T-helper 1 cell (primary cell): ENCODE results near the gene ALS2CL.

Experiments
- DNase-seq, 5 donors: peaks; one replicate each; pipeline ENCODE4 v3.0.0-alpha.2; 2012 to 2020

Gene ALS2CL

DNA sequence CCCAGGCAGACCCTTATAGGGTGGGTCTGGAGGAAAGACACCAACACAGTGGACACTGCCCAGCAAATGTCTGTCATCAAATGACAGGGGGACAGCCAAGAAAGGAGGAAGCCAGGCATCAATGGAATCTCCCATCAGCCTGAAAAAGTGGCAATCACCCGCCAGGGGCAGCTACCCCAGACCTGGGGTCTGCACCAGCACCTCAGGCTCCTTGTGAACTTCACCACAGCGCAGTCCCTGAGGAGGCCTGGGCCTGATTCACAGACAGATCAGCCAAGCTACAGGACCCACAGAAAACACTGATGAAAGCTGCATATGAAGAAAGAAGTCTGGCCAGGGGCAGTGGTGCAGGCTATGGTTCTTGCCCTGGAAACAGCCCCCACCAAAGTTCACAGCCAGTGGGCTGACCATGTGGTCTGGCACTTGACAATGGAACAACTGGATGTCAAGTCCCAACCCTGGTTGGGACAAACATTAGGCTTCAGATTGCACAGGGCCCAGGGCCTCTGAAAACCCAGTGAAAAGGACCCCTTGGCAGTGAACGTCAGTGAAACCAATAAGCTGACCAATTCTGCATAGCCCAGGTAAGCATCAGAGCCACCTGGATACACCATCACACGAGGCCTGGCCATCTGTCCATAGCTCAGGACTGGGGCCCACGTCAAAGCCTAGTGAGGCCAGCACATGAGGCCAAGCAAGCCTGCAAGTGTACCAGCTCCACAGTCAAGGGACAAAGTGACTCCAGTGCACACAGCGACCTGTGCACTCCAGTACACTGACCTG is 29.1 kb downstream of the ALS2CL start:
- no peak for DNase-seq

GRCh38 chr3:46663591-46664135 is 29.8 kb downstream of the ALS2CL start:
- no peak for DNase-seq

DNA sequence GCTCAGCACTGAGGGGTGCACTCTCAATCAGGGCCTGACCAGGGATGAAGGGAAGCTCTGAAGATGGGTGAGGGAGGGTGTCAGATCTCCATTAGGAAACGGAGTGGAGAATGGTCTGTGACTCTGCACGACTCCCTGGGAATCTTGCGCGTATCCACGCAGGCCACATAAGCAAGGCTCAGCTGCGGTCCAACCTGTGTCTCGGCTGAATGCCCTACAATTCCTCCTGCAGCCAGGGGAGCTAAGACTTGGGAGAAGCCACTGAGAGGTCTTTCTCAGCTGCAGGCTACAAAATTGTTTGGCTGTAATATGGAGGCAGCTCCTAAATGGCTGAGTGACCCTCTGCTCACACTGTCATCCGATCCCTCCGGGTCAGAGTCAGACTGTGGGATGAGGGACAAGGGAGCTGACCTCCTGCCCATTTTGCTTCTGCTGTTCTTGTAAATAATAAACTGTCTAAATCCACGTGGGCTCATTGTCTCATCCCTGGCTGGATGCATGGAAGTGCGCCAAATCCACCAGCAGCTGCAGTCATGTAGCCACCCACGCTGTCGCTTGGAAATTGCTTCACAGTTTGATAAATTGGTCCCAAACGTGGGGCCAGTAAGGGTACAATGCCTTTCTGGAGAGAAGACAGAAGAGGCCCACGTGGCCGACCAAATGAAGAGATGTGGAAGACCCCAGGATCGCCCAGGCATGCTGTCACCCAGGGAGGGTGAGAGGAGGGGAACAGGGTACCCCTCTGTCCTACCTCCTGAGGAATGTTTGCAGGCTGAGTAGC is 30.5 kb downstream of the ALS2CL start:
- no peak for DNase-seq

DNA sequence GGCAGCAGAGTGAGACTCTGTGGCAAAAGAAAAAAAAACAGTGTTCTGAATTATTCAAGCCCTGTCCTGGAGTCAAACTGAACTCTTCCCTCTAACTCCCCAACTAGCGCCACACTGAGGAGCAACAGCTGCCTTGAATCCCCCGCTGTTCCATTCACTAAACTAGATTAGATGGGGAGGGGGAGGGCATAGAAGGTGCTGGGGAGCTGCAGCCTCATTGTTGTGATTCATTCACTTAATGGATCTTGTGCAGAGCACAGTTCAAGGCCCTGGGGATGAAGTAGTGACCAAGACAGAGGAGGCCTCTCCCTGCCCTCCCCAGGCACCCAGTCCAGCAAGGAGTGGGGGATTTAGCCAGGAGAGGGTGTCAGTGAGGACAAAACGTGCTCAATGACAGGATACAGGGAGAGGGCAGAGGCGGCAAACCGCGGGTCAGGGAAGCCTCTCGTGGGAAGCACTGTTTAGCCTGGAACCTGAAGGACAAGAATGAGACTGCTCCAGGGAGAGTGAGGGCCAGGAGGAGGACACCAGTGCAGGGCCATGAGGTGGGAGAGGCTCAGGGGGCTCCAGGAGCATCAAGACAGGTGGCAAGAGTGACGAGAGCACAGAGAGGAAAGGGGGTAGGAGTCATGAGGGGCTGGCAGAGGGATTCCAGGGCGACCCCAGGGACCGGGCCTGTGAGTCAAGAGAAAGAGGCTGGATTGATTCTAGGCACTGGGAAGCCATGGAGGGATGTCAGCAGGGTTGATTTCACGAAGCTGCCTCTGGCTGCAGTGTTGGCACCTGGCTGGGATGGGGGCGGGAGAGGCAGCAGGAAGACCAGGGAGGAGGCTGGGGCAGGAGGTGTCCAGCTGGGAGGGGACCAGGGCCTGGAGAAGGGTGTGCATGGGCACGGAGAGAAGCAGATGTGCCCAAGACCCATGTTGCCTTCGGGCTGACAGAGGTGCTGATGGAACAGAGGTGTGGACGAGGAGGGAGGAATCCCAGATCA is 31.4 kb downstream of the ALS2CL start:
- DNase-seq: no peak

- no peak for DNase-seq
Observed at GRCh38 chr3:46660543-46661523, 32.6 kb downstream of the ALS2CL start.

GRCh38 chr3:46660003-46660402 is 33.5 kb downstream of the ALS2CL start:
- no peak for DNase-seq

DNA sequence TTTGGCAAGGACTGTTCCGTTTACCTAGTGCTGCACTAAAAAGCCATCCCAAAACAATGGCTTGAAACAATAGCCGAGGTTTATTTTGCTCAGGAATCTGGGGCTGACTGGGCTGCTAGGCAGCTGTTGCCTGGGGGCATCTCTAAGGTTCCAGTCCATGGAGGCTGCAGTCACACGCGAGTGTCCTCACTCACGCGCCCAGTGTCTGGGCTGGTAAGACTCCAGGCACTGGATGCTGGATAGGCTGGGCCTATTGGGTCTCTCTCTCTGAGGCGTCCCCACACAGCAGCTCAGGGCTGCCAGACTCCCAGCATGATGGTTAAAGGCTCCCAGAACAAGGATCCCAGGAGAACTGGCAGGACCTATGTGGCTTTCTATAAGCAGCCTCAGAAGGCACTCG is 34.2 kb downstream of the ALS2CL start:
- no peak for DNase-seq

DNA sequence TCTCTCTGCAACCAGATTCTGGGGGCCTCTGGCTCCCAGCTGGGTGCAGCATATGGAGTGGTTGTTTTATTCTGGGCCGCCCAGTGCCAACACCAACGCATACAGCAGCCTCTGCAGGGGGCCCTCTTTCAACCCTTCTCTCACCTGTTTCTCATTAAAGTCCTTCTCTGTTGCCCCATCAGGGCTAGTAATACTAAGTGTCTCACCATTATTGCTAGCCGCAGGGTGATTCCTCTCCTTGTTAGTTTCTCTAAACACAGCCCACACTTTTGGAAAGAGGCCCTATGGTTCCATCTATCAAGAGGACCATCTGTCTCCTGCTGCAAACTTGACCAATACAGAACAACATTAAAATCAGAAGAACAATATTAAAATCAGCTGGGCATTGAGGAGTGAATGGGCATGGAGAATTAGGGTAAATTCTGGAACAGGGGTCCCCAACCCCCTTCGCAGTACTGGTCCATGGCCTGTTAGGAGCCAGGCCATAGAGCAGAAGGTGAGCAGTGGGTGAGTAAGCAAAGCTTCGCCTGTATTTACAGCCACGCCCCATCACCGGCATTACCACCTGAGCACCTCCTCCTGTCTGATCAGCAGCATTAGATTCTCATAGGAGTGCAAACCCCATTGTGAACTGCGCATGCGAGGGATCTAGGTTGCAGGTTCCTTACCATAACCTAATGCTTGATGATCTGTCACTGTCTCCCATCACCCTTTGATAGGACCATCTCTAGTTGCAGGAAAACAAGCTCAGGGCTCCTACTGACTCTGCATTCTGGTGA is 36.5 kb downstream of the ALS2CL start:
- DNase-seq: no peak

- DNase-seq: no peak
Observed at GRCh38 chr3:46655271-46655670, 38.2 kb downstream of the ALS2CL start.

- DNase-seq: no peak
Observed at GRCh38 chr3:46651084-46651483, 42.4 kb downstream of the ALS2CL start.

GRCh38 chr3:46649436-46649835 is 44.0 kb downstream of the ALS2CL start:
- DNase-seq: no peak

DNA sequence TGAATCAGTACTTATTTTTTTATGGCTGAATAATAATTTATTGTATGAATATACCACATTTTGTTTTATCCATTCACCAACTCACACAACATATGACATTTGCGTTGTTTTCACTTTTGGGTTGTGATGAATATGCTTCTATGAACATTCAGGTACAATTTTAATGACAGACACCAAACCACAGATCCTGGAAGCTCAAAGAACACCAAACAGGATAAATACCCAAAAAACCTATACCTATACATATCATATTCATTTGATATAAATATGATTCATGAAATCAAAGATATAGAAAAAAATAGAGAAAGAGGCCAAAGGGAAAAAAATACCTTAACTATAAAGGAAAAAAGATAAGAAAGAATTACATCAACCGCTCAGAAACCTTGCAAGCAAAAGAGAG is 45.4 kb downstream of the ALS2CL start:
- DNase-seq: no peak

DNA sequence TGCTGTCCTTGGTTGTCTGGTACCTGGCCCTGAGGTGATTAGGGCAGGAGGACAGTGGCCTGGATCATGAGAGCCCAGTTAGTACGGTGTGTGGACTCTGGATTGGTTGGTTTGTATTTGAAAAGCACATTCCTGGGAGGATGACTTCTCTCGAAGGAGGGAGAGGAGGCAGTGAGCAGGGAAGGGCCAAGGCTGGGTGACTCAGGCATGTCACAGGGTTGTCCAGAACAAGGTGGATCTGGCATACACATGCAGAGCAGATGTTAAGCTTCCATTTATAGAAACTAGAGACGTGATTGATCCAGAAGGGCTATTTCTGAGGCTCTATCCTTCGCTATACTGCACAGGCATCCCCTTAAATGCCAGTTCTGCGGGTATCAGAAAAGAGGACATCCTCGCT is 46.8 kb downstream of the ALS2CL start:
- DNase-seq: no peak

DNA sequence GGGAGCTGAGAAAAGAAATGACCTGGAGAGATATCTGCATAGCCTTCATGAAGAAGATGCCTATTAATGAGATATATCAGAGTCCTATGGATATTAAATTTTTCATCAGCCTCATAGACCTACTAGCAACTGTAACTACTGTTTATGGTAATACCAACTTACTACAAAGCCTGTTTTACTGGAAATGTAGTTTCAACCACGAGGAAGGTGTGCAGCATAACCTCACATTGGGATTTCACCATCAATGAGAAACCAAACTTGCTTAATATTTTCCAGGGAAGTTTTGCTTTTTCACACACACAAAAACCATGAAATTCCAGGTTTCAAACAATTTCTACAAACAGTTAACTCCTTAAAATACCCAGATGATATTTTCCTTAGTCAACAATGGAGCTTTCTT is 49.8 kb downstream of the ALS2CL start:
- no peak for DNase-seq

GRCh38 chr3:46642971-46643370 is 50.5 kb downstream of the ALS2CL start:
- no peak for DNase-seq

DNA sequence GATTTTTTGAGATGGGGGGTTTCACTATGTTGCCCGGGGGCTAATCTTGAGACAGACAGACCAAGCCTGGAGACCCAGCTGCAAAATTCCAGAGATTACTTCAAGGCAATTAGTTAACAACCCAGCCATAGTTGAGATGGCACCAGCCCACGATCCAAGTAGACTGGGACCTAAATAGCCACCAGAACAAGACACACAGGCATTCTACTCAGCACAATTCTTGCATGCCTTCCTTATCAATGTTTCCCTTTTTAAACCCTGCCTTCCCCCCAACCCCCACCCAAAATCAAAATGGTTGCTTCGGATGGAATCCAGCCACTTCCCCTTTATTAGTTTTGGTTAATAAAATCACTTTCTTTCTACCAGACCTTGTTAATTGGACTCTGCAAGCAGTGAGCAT is 52.6 kb downstream of the ALS2CL start:
- DNase-seq: no peak

GRCh38 chr3:46639221-46639620 is 54.3 kb downstream of the ALS2CL start:
- DNase-seq: no peak

DNA sequence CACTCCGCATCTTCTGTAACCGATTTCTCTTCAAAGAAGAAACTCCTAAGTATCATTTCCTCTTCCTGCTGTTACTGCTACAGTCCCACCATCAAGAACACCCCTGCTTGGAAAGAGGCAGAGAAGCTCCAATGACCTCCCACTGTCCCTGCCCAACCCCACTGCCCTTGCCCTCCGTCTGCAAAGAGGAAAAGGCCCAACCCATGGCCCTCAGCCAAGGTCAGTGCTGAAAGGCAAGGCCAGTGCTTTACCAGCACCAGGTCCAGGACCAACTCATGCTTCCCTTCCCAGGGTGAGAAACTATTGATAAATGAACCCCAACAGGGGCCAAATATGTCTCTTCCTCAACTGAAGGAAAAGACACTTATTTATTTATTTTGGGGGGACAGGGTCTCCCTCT is 58.6 kb downstream of the ALS2CL start:
- no peak for DNase-seq

DNA sequence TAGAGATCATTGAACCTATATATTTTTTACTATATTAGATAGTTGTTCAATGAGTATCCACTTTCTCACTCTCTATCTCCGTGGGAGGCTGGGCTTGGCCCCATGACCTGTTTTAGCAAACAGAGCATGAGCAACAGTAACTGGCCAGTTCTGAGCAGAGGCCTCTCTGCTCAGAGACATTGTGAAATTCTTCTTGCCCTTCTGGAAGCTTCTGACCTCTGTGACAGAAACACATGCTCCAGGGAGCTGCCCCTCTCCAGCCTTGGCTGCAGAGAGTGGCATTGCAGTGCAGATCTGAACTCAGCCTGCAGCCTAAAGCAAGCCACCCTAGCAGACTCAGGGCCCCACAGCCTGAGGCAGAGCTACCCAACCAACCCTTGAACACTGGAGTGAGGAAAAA is 60.7 kb downstream of the ALS2CL start:
- DNase-seq: no peak
